SU-DHL-6 (cell line): Measurements from ENCODE around the gene HCRT.

Source experiments
- H2AFZ ChIP-seq: fragments of 200-600 bp; sonication (generic); 2 replicates; pipeline ENCODE4 v1.6.1; 2014; ENCODE audit warnings: low read depth, mild to moderate bottlenecking, moderate library complexity, mixed read lengths, antibody characterized with exemption, low read length; ENCODE audit not compliant: severe bottlenecking
- H3F3A ChIP-seq: fragments of 200-600 bp; shearing (Covaris generic); 2 replicates; pipeline ENCODE4 v1.6.0; 2016; ENCODE audit warnings: antibody characterized with exemption, mild to moderate bottlenecking; ENCODE audit not compliant: insufficient read depth
- H3K27ac ChIP-seq: fragments of 200-600 bp; sonication (generic); 2 replicates; pipeline ENCODE4 v1.5.1; 2016; ENCODE audit warnings: low read depth, mild to moderate bottlenecking, low read length, moderate library complexity, mixed read lengths
- H3K27me3 ChIP-seq: fragments of 200-600 bp; sonication (generic), shearing (Covaris generic); 2 replicates; pipeline ENCODE4 v1.6.0; 2014; ENCODE audit warnings: mild to moderate bottlenecking, low read length
- H3K36me3 ChIP-seq: fragments of 200-600 bp; sonication (generic); 2 replicates; pipeline ENCODE4 v1.6.1; 2014; ENCODE audit warnings: mild to moderate bottlenecking, low read length, mixed read lengths
- H3K4me2 ChIP-seq: fragments of 300-600, 200-600 bp; shearing (Covaris generic), sonication (generic); 2 replicates; pipeline ENCODE4 v1.6.0; 2014; ENCODE audit warnings: low read length, low read depth, mild to moderate bottlenecking; ENCODE audit not compliant: poor library complexity, severe bottlenecking
- H3K4me3 ChIP-seq: fragments of 200-600 bp; sonication (generic); 2 replicates; pipeline ENCODE4 v1.5.1; 2014; ENCODE audit warnings: antibody characterized with exemption, low read length, mild to moderate bottlenecking, mixed read lengths; ENCODE audit not compliant: insufficient read depth, poor library complexity, severe bottlenecking
- H3K79me2 ChIP-seq: fragments of 200-600 bp; sonication (generic); 2 replicates; pipeline ENCODE4 v1.6.1; 2014; ENCODE audit warnings: mild to moderate bottlenecking, low read length, moderate library complexity; ENCODE audit not compliant: insufficient read depth
- H3K9ac ChIP-seq: fragments of 200-600 bp; sonication (generic); 2 replicates; pipeline ENCODE4 v1.7.0; 2014; ENCODE audit warnings: mild to moderate bottlenecking, low read length
- H3K9me2 ChIP-seq: fragments of 200-600 bp; sonication (generic); replicated peaks from 2 replicates; pipeline ENCODE4 v1.6.1; 2014; ENCODE audit warnings: low read length; ENCODE audit not compliant: insufficient read depth
- H3K9me3 ChIP-seq: fragments of 200-600 bp; sonication (generic); 2 replicates; pipeline ENCODE4 v1.6.1; 2014; ENCODE audit warnings: low read length, mixed read lengths; ENCODE audit not compliant: insufficient read depth
- H4K20me1 ChIP-seq: fragments of 200-600 bp; sonication (generic); 2 replicates; pipeline ENCODE4 v1.6.1; 2014; ENCODE audit warnings: low read depth, mild to moderate bottlenecking, antibody characterized with exemption, low read length, moderate library complexity, mixed read lengths
- CTCF ChIP-seq: fragments of 200-600 bp; sonication (generic); IDR thresholded peaks from one replicate; pipeline ENCODE4 v1.5.1; 2017; ENCODE audit warnings: antibody characterized with exemption, mild to moderate bottlenecking, low read length, moderate library complexity; ENCODE audit not compliant: insufficient read depth, poor library complexity, severe bottlenecking
- EZH2phosphoT487 ChIP-seq: fragments of 200-600 bp; sonication (generic), shearing (Covaris generic); conservative IDR thresholded peaks from 2 replicates; pipeline ENCODE4 v1.6.1; 2018; ENCODE audit warnings: mild to moderate bottlenecking, antibody characterized with exemption, low read length, moderate library complexity, mixed read lengths

The HCRT gene

GRCh38 chr17:42230225-42230624, 45.0 kb upstream of the HCRT start:
- Histone ChIP-seq H3K9ac (no peak overlapping the region), H3K9me2 (no peaks in the 10 kb centered on the region), H3K27ac (no peak overlapping the region), H3K27me3 (no peaks in the 10 kb centered on the region), H3K4me2 (no peak overlapping the region), H2AFZ (no peak overlapping the region), H3K79me2 (no peaks in the 10 kb centered on the region), H3F3A (no peaks in the 10 kb centered on the region), H3K9me3 (no peaks in the 10 kb centered on the region), H4K20me1 (no peaks in the 10 kb centered on the region), H3K4me3 (no peak overlapping the region), H3K36me3 (no peaks in the 10 kb centered on the region)
- TF ChIP-seq EZH2phosphoT487 (no peak), CTCF (no peak)

DNA sequence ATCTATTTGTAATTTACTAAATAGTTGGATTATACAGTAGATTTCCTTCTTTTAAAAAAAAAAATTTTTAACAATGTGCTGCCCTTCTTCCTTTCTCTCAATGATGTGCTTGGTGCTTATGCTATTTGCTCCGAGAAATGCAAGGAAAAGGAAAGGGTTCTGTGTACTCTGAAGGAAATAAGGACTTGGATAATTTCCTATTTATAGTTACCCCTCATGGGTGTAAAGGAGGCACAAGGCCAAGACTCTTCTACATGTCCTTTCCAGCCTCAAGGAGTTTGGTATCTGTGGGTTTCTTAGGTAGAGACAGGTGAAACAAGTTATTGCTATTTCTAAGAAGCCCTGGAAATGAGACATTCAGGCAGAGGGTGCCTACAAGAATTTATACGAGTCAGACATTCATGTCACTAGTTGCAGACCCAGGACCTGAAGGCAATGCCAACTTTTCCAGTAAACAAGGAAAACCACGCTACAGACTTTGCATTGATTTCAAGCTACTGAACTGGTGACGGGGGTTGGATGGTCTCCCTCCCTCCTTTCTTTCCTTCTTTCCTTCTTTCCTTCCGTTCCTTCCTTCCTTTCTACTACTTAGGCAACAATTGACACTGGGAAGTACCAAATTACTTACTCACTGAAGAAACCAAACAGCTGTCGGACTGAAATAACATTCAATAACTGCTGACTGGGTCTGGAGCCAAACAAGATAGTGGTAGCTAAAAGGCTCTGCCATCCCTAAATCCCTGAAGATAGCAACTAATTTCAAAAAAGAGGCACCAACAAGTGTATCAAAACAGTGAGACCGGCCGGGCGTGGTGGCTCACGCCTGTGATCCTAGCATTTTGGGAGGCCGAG, 42.8 kb upstream of the HCRT start:
- no peak overlapping the region for H3K27ac ChIP-seq
- no peaks in the 10 kb centered on the region for H4K20me1 ChIP-seq
- no peak overlapping the region for H3K4me3 ChIP-seq
- H3K79me2 ChIP-seq, result no peaks in the 10 kb centered on the region
- H3F3A ChIP-seq, result no peaks in the 10 kb centered on the region
- H3K4me2 ChIP-seq, result no peak overlapping the region
- no peak overlapping the region for H3K9ac ChIP-seq
- no peaks in the 10 kb centered on the region for H3K27me3 ChIP-seq
- no peaks in the 10 kb centered on the region for H3K9me3 ChIP-seq
- no peaks in the 10 kb centered on the region for H3K9me2 ChIP-seq
- H3K36me3 ChIP-seq, result no peaks in the 10 kb centered on the region
- TF ChIP-seq EZH2phosphoT487 (no peak), CTCF (no peak)
- H2AFZ ChIP-seq, result no peak overlapping the region

GRCh38 chr17:42225646-42226045, 40.4 kb upstream of the HCRT start:
- no peaks in the 10 kb centered on the region for H3K27me3 ChIP-seq
- H3K79me2 ChIP-seq, result no peaks in the 10 kb centered on the region
- no peaks in the 10 kb centered on the region for H3K9me2 ChIP-seq
- no peaks in the 10 kb centered on the region for H3F3A ChIP-seq
- no peak overlapping the region for H3K4me3 ChIP-seq
- no peak overlapping the region for H2AFZ ChIP-seq
- no peak for TF ChIP-seq EZH2phosphoT487
- TF ChIP-seq CTCF, result no peak
- no peaks in the 10 kb centered on the region for H3K36me3 ChIP-seq
- no peaks in the 10 kb centered on the region for H4K20me1 ChIP-seq
- no peak overlapping the region for H3K27ac ChIP-seq
- H3K9ac ChIP-seq, result no peak overlapping the region
- H3K4me2 ChIP-seq, result no peak overlapping the region
- no peaks in the 10 kb centered on the region for H3K9me3 ChIP-seq
